Measurements from ENCODE around the gene NDUFS8.

GRCh38 chr11:68043029-68043348, 12.5 kb downstream of the NDUFS8 start:
- TF ChIP-seq CTCF (IDR thresholded peaks at IDR 0.05) = no peak
- TF ChIP-seq POLR2A (IDR thresholded peaks at IDR 0.05) = no peak
- TF ChIP-seq POLR2AphosphoS5 (IDR thresholded peaks at IDR 0.05) = no peak

Measured in transverse colon (tissue), 4 donors.